Neural cell (in vitro differentiated cells): ENCODE measurements around the gene ENKUR.

Source experiments
- EZH2 ChIP-seq: fragments of 200-600, 300-800 bp; shearing (Covaris generic), sonication (generic); IDR thresholded peaks from 2 replicates; pipeline ENCODE4 v1.6.1; 2014; ENCODE audit warnings: antibody characterized with exemption, low read length, borderline replicate concordance, mild to moderate bottlenecking; ENCODE audit not compliant: insufficient read depth, poor library complexity, severe bottlenecking
- RAD21 ChIP-seq: fragments of 450-650 bp; conservative IDR thresholded peaks from 2 replicates; pipeline ENCODE4 v1.6.1; 2014; ENCODE audit warnings: antibody characterized with exemption, mild to moderate bottlenecking, moderate library complexity
- REST ChIP-seq: IDR thresholded peaks from 2 replicates; pipeline ENCODE4 v1.6.1; 2012; ENCODE audit warnings: borderline replicate concordance
- TF ChIP-seq, protein P1 (sequence below): fragments of 450-650 bp; IDR thresholded peaks from 2 replicates; pipeline ENCODE4 v1.5.1; 2014; ENCODE audit warnings: antibody characterized with exemption, mild to moderate bottlenecking, moderate library complexity; ENCODE audit not compliant: poor library complexity, severe bottlenecking

- no peak for TF ChIP-seq EZH2
- TF ChIP-seq, protein P1, sequence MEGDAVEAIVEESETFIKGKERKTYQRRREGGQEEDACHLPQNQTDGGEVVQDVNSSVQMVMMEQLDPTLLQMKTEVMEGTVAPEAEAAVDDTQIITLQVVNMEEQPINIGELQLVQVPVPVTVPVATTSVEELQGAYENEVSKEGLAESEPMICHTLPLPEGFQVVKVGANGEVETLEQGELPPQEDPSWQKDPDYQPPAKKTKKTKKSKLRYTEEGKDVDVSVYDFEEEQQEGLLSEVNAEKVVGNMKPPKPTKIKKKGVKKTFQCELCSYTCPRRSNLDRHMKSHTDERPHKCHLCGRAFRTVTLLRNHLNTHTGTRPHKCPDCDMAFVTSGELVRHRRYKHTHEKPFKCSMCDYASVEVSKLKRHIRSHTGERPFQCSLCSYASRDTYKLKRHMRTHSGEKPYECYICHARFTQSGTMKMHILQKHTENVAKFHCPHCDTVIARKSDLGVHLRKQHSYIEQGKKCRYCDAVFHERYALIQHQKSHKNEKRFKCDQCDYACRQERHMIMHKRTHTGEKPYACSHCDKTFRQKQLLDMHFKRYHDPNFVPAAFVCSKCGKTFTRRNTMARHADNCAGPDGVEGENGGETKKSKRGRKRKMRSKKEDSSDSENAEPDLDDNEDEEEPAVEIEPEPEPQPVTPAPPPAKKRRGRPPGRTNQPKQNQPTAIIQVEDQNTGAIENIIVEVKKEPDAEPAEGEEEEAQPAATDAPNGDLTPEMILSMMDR = no peak
- TF ChIP-seq RAD21 = no peak
- no peak for TF ChIP-seq REST
Observed at GRCh38 chr10:24947304-24948097, 68.5 kb downstream of the ENKUR start.
